Fibroblast of lung (primary cell): Measurements from ENCODE around the gene GPBAR1. TPM values are rescaled to one million over a fixed set of nuclear protein-coding genes. Genes with fewer than 3 reads are reported as not detected.
"Not testable (repeated sequence)": the region's sequence is repeated elsewhere in the genome, so short reads cannot be mapped to it uniquely, and the experiment has no call there.

ENCODE experiments used
- DNase-seq, 2 donors: peaks; one replicate each; pipeline versions ENCODE4 v3.0.0 to v3.0.0-alpha.2; 2010; ENCODE audit warnings: low read depth in 2 of 2
- H2AFZ ChIP-seq: 2 replicates; pipeline ENCODE4 v1.5.1; 2012; ENCODE audit warnings: low read length, control low read depth, inconsistent platforms
- H3K27ac ChIP-seq: 2 replicates; pipeline ENCODE4 v1.5.1; 2011; ENCODE audit warnings: low read length, control low read depth; ENCODE audit not compliant: insufficient read depth
- H3K27me3 ChIP-seq: 2 replicates; pipeline ENCODE4 v1.5.1; 2011; ENCODE audit warnings: mild to moderate bottlenecking, low read length; ENCODE audit not compliant: control insufficient read depth, insufficient read depth
- H3K36me3 ChIP-seq: 2 replicates; pipeline ENCODE4 v1.5.1; 2011; ENCODE audit warnings: low read length; ENCODE audit not compliant: control insufficient read depth, insufficient read depth
- H3K4me1 ChIP-seq: 2 replicates; pipeline ENCODE4 v1.5.1; 2011; ENCODE audit warnings: low read length; ENCODE audit not compliant: control insufficient read depth, insufficient read depth; ENCODE audit errors: extremely low read depth
- H3K4me2 ChIP-seq: 2 replicates; pipeline ENCODE4 v1.5.1; 2011; ENCODE audit warnings: low read length, control low read depth; ENCODE audit not compliant: insufficient read depth; ENCODE audit errors: extremely low read depth
- H3K4me3 ChIP-seq, 4 experiments: fragments of 200-600 bp in 1 of 4; sonication (generic) in 1 of 4; replicated peaks in 1 of 4; 2 replicates each; pipeline ENCODE4 v1.5.1; 2011 to 2016; ENCODE audit warnings: low read length in 4 of 4, low read depth in 3 of 4, mild to moderate bottlenecking in 3 of 4, control low read depth in 2 of 4, inconsistent platforms in 1 of 4, mixed read lengths in 1 of 4; ENCODE audit not compliant: insufficient read depth in 1 of 4; ENCODE audit errors: control extremely low read depth in 1 of 4
- H3K79me2 ChIP-seq: 2 replicates; pipeline ENCODE4 v1.5.1; 2012; ENCODE audit warnings: mild to moderate bottlenecking, low read length, inconsistent platforms; ENCODE audit not compliant: control insufficient read depth, insufficient read depth
- H3K9ac ChIP-seq: 2 replicates; pipeline ENCODE4 v1.5.1; 2011; ENCODE audit warnings: mild to moderate bottlenecking, low read length, control low read depth; ENCODE audit not compliant: insufficient read depth
- H3K9me3 ChIP-seq: 2 replicates; pipeline ENCODE4 v1.5.1; 2012; ENCODE audit warnings: low read depth, low read length; ENCODE audit not compliant: control insufficient read depth, insufficient read depth
- H4K20me1 ChIP-seq: 2 replicates; pipeline ENCODE4 v1.5.1; 2011; ENCODE audit warnings: low read length; ENCODE audit not compliant: control insufficient read depth, insufficient read depth; ENCODE audit errors: extremely low read depth
- CTCF ChIP-seq, 2 donors: IDR thresholded peaks in 1 of 2; conservative IDR thresholded peaks in 1 of 2; 1 replicate in 1 of 2; 2 replicates in 1 of 2; pipeline ENCODE4 v1.5.1; 2011 to 2012; ENCODE audit warnings: low read length in 2 of 2, control low read depth in 1 of 2, inconsistent platforms in 1 of 2, low read depth in 1 of 2, mild to moderate bottlenecking in 1 of 2
- EZH2 ChIP-seq: IDR thresholded peaks from 2 replicates; pipeline ENCODE4 v1.5.1; 2012; ENCODE audit warnings: low read length, control low read depth, mild to moderate bottlenecking; ENCODE audit errors: missing control alignments
- polyA plus RNA-seq, 2 donors: library from polyadenylated mRNA; depleted of rRNA in 1 of 2; stranded (reverse) in 1 of 2; unstranded in 1 of 2; fragments of >200 nt; gene quantifications; 2 replicates each; pipeline ENCODE4 v1.2.1, GENCODE V29; 2011 to 2012; ENCODE audit warnings: missing spikeins in 1 of 2
- total RNA-seq: library from RNA; depleted of rRNA; stranded (reverse); fragments of >200 nt; gene quantifications from 2 replicates; pipeline ENCODE4 v1.2.1, GENCODE V29; 2014

Gene GPBAR1
- total and polyA plus RNA-seq, 2 donors (not counting 1 experiment from before 2014, with no cell fraction given): under 0.01 TPM; not detected in 1

- no peak overlapping the region for H2AFZ ChIP-seq
- no peaks in the 10 kb centered on the region for H4K20me1 ChIP-seq
- H3K27me3 ChIP-seq: no peaks in the 10 kb centered on the region
- no peaks in the 10 kb centered on the region for H3K79me2 ChIP-seq
- H3K9ac ChIP-seq: no peak overlapping the region
- no peaks in the 10 kb centered on the region for H3K9me3 ChIP-seq
- H3K4me1 ChIP-seq: no peaks in the 10 kb centered on the region
- no peak for DNase-seq
- no peak overlapping the region for H3K4me2 ChIP-seq
- no peak for TF ChIP-seq EZH2
- TF ChIP-seq CTCF (conservative IDR thresholded peaks at IDR 0.05 in 1 of 2, IDR thresholded peaks at IDR 0.05 in 1 of 2; ENCODE audit: low read depth in 1 of 2, low read length in 2 of 2): no peak
- no peak overlapping the region for H3K27ac ChIP-seq
- no peaks in the 10 kb centered on the region for H3K36me3 ChIP-seq
- no peak overlapping the region for H3K4me3 ChIP-seq
Measured at GRCh38 chr2:218306184-218306920, 45.5 kb downstream of the GPBAR1 start.

GRCh38 chr2:218307415-218308090, 46.7 kb downstream of the GPBAR1 start:
- H3K9me3 ChIP-seq: no peaks in the 10 kb centered on the region
- H3K4me1 ChIP-seq: no peaks in the 10 kb centered on the region
- no peaks in the 10 kb centered on the region for H3K27me3 ChIP-seq
- H3K9ac ChIP-seq: no peak overlapping the region
- DNase-seq: no peak
- TF ChIP-seq EZH2 (no peak), CTCF (conservative IDR thresholded peaks at IDR 0.05 in 1 of 2, IDR thresholded peaks at IDR 0.05 in 1 of 2; ENCODE audit: low read depth in 1 of 2, low read length in 2 of 2) (no peak)
- H3K4me3 ChIP-seq: no peak overlapping the region
- no peaks in the 10 kb centered on the region for H3K36me3 ChIP-seq
- H3K4me2 ChIP-seq: no peak overlapping the region
- no peaks in the 10 kb centered on the region for H4K20me1 ChIP-seq
- H3K27ac ChIP-seq: no peak overlapping the region
- no peak overlapping the region for H2AFZ ChIP-seq
- H3K79me2 ChIP-seq: no peaks in the 10 kb centered on the region

GRCh38 chr2:218310853-218311540, 50.2 kb downstream of the GPBAR1 start:
- Histone ChIP-seq H3K4me3 (no peak overlapping the region), H3K4me2 (no peak overlapping the region), H3K4me1 (no peaks in the 10 kb centered on the region), H3K27me3 (no peaks in the 10 kb centered on the region), H4K20me1 (no peaks in the 10 kb centered on the region), H2AFZ (no peak overlapping the region), H3K9me3 (no peaks in the 10 kb centered on the region), H3K27ac (no peak overlapping the region), H3K9ac (no peak overlapping the region), H3K36me3 (no peaks in the 10 kb centered on the region), H3K79me2 (no peaks in the 10 kb centered on the region)
- no peak for TF ChIP-seq CTCF (conservative IDR thresholded peaks at IDR 0.05 in 1 of 2, IDR thresholded peaks at IDR 0.05 in 1 of 2; ENCODE audit: low read depth in 1 of 2, low read length in 2 of 2)
- no peak for TF ChIP-seq EZH2
- no peak for DNase-seq

GRCh38 chr2:218311541-218312266, 50.9 kb downstream of the GPBAR1 start:
- not testable (repeated sequence) for H3K4me1 ChIP-seq, H3K36me3 ChIP-seq, H3K27me3 ChIP-seq, H3K9me3 ChIP-seq, H3K79me2 ChIP-seq, H2AFZ ChIP-seq, H3K4me2 ChIP-seq, H3K9ac ChIP-seq, DNase-seq, H3K27ac ChIP-seq, H4K20me1 ChIP-seq, H3K4me3 ChIP-seq
